ENCODE measurements around the gene RUBCNL. TPM values are rescaled to one million over a fixed set of nuclear protein-coding genes. Genes with fewer than 3 reads are reported as not detected.
A peak's percentile ranks its signal among the peaks of the same experiment; 100 is the strongest.

RUBCNL gene
- total RNA-seq, 1 experiment from 2014 or later, result 1.4 TPM

- DNase-seq, result no peak
- H4K20me1 ChIP-seq (ENCODE audit: control insufficient read depth, insufficient read depth, insufficient read length), result no peaks in the 10 kb centered on the region
- no peaks in the 10 kb centered on the region for H3K4me1 ChIP-seq (ENCODE audit: insufficient read depth, low read length)
- no peaks in the 10 kb centered on the region for H3K23me2 ChIP-seq (ENCODE audit: insufficient read length, low read depth, low read length, poor library complexity, severe bottlenecking)
- H3K56ac ChIP-seq (ENCODE audit: insufficient read length, low read depth, low read length), result no peak overlapping the region
- H3T11ph ChIP-seq (ENCODE audit: low read length), result no peak overlapping the region
- H3K9me3 ChIP-seq (ENCODE audit: control insufficient read depth, low read depth, low read length), result no peaks in the 10 kb centered on the region
- no peak overlapping the region for H2BK12ac ChIP-seq (ENCODE audit: insufficient read length, low read depth, low read length)
- H3K9ac ChIP-seq (ENCODE audit: extremely low read depth, insufficient read length, low read length), result no peak overlapping the region
- H2BK120ac ChIP-seq (ENCODE audit: low read depth, low read length, poor library complexity, severe bottlenecking), result no peak overlapping the region
- Mint-ChIP-seq H3K27me3 (ENCODE audit: low read depth) (no peaks in the 10 kb centered on the region), H3K4me1 (0 out of 4 replicates have a peak, but pooled peaks cover 0 to 2% of the 10 kb centered on the region in 2 experiments), H3K36me3 (ENCODE audit: insufficient read depth in 1 of 3, low read depth in 3 of 3) (no peaks in the 10 kb centered on the region), H3K9me3 (no peaks in the 10 kb centered on the region), H3K4me3 (no peak overlapping the region), H3K27ac (no peak overlapping the region)
- H3K27me3 ChIP-seq (ENCODE audit: insufficient read depth, low read length), result no peaks in the 10 kb centered on the region
- no peak overlapping the region for H3K4me2 ChIP-seq (ENCODE audit: insufficient read depth, insufficient read length, low read length)
- H3K18ac ChIP-seq (ENCODE audit: insufficient read length, low read depth, low read length), result no peak overlapping the region
- H3K27ac ChIP-seq (ENCODE audit: insufficient read length, low read depth, low read length), result no peak overlapping the region
- no peak overlapping the region for H2AK5ac ChIP-seq (ENCODE audit: insufficient read length, low read length)
- H2BK5ac ChIP-seq (ENCODE audit: insufficient read length, low read length), result no peak overlapping the region
- no peaks in the 10 kb centered on the region for H3K79me2 ChIP-seq (ENCODE audit: insufficient read depth, low read length)
- WGBS (ENCODE audit: extremely low coverage, insufficient read length, low lambda C conversion rate), result no CpG with 5 or more reads among the region's 3 CpGs
- TF ChIP-seq, protein P1, sequence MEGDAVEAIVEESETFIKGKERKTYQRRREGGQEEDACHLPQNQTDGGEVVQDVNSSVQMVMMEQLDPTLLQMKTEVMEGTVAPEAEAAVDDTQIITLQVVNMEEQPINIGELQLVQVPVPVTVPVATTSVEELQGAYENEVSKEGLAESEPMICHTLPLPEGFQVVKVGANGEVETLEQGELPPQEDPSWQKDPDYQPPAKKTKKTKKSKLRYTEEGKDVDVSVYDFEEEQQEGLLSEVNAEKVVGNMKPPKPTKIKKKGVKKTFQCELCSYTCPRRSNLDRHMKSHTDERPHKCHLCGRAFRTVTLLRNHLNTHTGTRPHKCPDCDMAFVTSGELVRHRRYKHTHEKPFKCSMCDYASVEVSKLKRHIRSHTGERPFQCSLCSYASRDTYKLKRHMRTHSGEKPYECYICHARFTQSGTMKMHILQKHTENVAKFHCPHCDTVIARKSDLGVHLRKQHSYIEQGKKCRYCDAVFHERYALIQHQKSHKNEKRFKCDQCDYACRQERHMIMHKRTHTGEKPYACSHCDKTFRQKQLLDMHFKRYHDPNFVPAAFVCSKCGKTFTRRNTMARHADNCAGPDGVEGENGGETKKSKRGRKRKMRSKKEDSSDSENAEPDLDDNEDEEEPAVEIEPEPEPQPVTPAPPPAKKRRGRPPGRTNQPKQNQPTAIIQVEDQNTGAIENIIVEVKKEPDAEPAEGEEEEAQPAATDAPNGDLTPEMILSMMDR (conservative IDR thresholded peaks at IDR 0.05), result peak; percentile 15; the same call in 1 of the 3 replicates
- H3K4ac ChIP-seq (ENCODE audit: low read depth, low read length), result no peak overlapping the region
- no peak overlapping the region for H4K8ac ChIP-seq (replicated peaks; ENCODE audit: insufficient read length, low read depth, low read length)
- no peak overlapping the region for H4K5ac ChIP-seq (ENCODE audit: insufficient read length, low read depth, low read length)
- no peak overlapping the region for H4K91ac ChIP-seq (ENCODE audit: insufficient read length, low read depth, low read length)
- no peak overlapping the region for H2AFZ ChIP-seq (ENCODE audit: low read length)
- no peak overlapping the region for H3K23ac ChIP-seq (ENCODE audit: insufficient read length, low read depth, low read length)
- H3K14ac ChIP-seq (ENCODE audit: insufficient read depth, low read length), result no peak overlapping the region
- no peak overlapping the region for H2BK20ac ChIP-seq (ENCODE audit: low read depth, low read length, poor library complexity, severe bottlenecking)
- H3K79me1 ChIP-seq (ENCODE audit: insufficient read depth, low read depth, low read length, poor library complexity, severe bottlenecking), result no peaks in the 10 kb centered on the region
- no peak overlapping the region for H2BK15ac ChIP-seq (ENCODE audit: low read depth, low read length)
Observed at GRCh38 chr13:46342538-46342937, 44.5 kb downstream of the RUBCNL start.
